HFFc6 (cell line): ENCODE data around the gene ZBTB21. TPM values are rescaled to one million over a fixed set of nuclear protein-coding genes. Genes with fewer than 3 reads are reported as not detected.
"Not testable (repeated sequence)": the region's sequence is repeated elsewhere in the genome, so short reads cannot be mapped to it uniquely, and the experiment has no call there.

Source experiments
- DNase-seq: peaks from one replicate; pipeline ENCODE4 v3.0.0-alpha.2; 2018
- H3K27ac Mint-ChIP-seq: 2 replicates; pipeline ENCODE4 v1.8.0; 2020; ENCODE audit warnings: mild to moderate bottlenecking, mixed read lengths
- H3K27me3 Mint-ChIP-seq: 2 replicates; pipeline ENCODE4 v1.8.0; 2021; ENCODE audit warnings: mild to moderate bottlenecking, moderate library complexity, mixed read lengths; ENCODE audit not compliant: insufficient read depth
- H3K36me3 Mint-ChIP-seq: 2 replicates; pipeline ENCODE4 v1.8.0; 2021; ENCODE audit warnings: low read depth, mixed read lengths
- H3K4me1 Mint-ChIP-seq: 2 replicates; pipeline ENCODE4 v1.8.0; 2020; ENCODE audit warnings: low read depth, mixed read lengths
- H3K4me3 Mint-ChIP-seq: 2 replicates; pipeline ENCODE4 v1.8.0; 2020; ENCODE audit warnings: mild to moderate bottlenecking, moderate library complexity, mixed read lengths
- H3K9me3 Mint-ChIP-seq: 2 replicates; pipeline ENCODE4 v1.8.0; 2020; ENCODE audit warnings: mild to moderate bottlenecking, mixed read lengths
- CTCF ChIP-seq: fragments of 200-600 bp; sonication (generic); IDR thresholded peaks from 2 replicates; pipeline ENCODE4 v1.5.0; 2021; ENCODE audit warnings: antibody characterized with exemption, mild to moderate bottlenecking
- total RNA-seq, 6 experiments: library from RNA; stranded (reverse); fragmentation: NEBNext Ultra II Directional; extraction: Animal tissue kit (Norgen Biotek cat#: 25700); gene quantifications; 2 replicates in 1 of 6; 3 replicates in 5 of 6; pipeline ENCODE4 v1.2.3, GENCODE V29; 2021

ZBTB21 gene
- total RNA-seq, 6 experiments from 2014 or later, result 16.6 to 19.5 (median 18.9) TPM

GRCh38 chr21:42000908-42001307 is 9.3 kb downstream of the ZBTB21 start:
- Mint-ChIP-seq H3K4me1 (peaks cover 56% of the 10 kb centered on the region), H3K27me3 (peaks cover 7% of the 10 kb centered on the region), H3K36me3 (peaks cover 54% of the 10 kb centered on the region), H3K27ac (peak overlapping the region; percentile 97), H3K9me3 (peaks cover 10% of the 10 kb centered on the region), H3K4me3 (no peak overlapping the region; the same call in 1 of the 2 replicates)
- no peak for TF ChIP-seq CTCF
- DNase-seq, result no peak

GRCh38 chr21:41997657-41998056 is 12.5 kb downstream of the ZBTB21 start:
- Mint-ChIP-seq H3K9me3 (peaks cover 20% of the 10 kb centered on the region), H3K4me3 (no peak overlapping the region), H3K36me3 (peaks cover 72% of the 10 kb centered on the region), H3K4me1 (peaks cover 52% of the 10 kb centered on the region), H3K27ac (no peak overlapping the region), H3K27me3 (peaks cover 5% of the 10 kb centered on the region)
- DNase-seq, result no peak
- TF ChIP-seq CTCF, result no peak

GRCh38 chr21:41995577-41995976 is 14.6 kb downstream of the ZBTB21 start:
- peaks cover 20% of the 10 kb centered on the region for H3K9me3 Mint-ChIP-seq
- H3K27me3 Mint-ChIP-seq, result peaks cover 2% of the 10 kb centered on the region; the same call in 1 of the 2 replicates
- H3K4me3 Mint-ChIP-seq, result no peak overlapping the region
- peaks cover 80% of the 10 kb centered on the region for H3K36me3 Mint-ChIP-seq
- H3K4me1 Mint-ChIP-seq, result peaks cover 39% of the 10 kb centered on the region
- TF ChIP-seq CTCF, result no peak
- no peak for DNase-seq
- no peak overlapping the region for H3K27ac Mint-ChIP-seq

GRCh38 chr21:41994613-41995012 is 15.5 kb downstream of the ZBTB21 start:
- not testable (repeated sequence) for H3K4me3 Mint-ChIP-seq, DNase-seq, H3K27ac Mint-ChIP-seq, H3K27me3 Mint-ChIP-seq
- H3K36me3 Mint-ChIP-seq, result peaks cover 77% of the 10 kb centered on the region
- H3K9me3 Mint-ChIP-seq, result peaks cover 20% of the 10 kb centered on the region
- peaks cover 39% of the 10 kb centered on the region for H3K4me1 Mint-ChIP-seq

GRCh38 chr21:41993744-41994143 is 16.4 kb downstream of the ZBTB21 start:
- TF ChIP-seq CTCF, result no peak
- DNase-seq, result peak; percentile 83
- peaks cover 35% of the 10 kb centered on the region for H3K4me1 Mint-ChIP-seq
- peaks cover 20% of the 10 kb centered on the region for H3K9me3 Mint-ChIP-seq
- peak overlapping the region; percentile 78 for H3K27ac Mint-ChIP-seq
- peaks cover 71% of the 10 kb centered on the region for H3K36me3 Mint-ChIP-seq
- peak overlapping the region; percentile 43 for H3K4me3 Mint-ChIP-seq
- peaks cover 2% of the 10 kb centered on the region; the same call in 1 of the 2 replicates for H3K27me3 Mint-ChIP-seq

GRCh38 chr21:41992576-41992975 is 17.6 kb downstream of the ZBTB21 start:
- peaks cover 64% of the 10 kb centered on the region for H3K36me3 Mint-ChIP-seq
- no peak overlapping the region for H3K4me3 Mint-ChIP-seq
- TF ChIP-seq CTCF, result no peak
- peaks cover 20% of the 10 kb centered on the region for H3K9me3 Mint-ChIP-seq
- H3K27ac Mint-ChIP-seq, result no peak overlapping the region; the same call in 1 of the 2 replicates
- peaks cover 2% of the 10 kb centered on the region; the same call in 1 of the 2 replicates for H3K27me3 Mint-ChIP-seq
- peaks cover 32% of the 10 kb centered on the region for H3K4me1 Mint-ChIP-seq
- no peak for DNase-seq
